Measurements from ENCODE around the gene LMNTD1. TPM values are rescaled to one million over a fixed set of nuclear protein-coding genes. Genes with fewer than 3 reads are reported as not detected.

The LMNTD1 gene
- total and polyA plus RNA-seq, 9 of the 15 experiments (the other 6 are each of a cell fraction or from before 2014, with no cell fraction given), result not detected

DNA sequence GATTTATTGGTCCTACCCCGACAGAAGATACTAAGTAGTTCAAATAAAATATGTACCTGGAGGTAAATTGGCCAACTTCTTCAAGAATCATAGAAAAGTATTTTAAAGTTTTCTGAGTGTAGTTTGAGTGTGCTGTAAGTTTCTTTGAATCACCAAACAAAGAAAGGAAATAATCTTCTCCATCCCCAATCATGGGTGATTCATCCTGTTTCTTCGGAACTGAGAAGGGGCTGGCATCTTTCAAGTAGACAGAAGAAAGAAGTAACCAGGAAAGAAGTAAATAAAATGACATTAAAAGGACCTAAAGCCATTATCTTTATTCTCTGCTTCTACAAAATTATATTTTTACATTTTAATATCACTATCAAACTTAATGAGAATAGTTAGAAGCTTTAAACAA lies 6.8 kb downstream of the LMNTD1 start:
- no TSS peak for BruUV-seq (replicated peaks)
- ATAC-seq, result no peak

More for the DNA sequence above, 6.8 kb downstream of the LMNTD1 start:
- H3K9ac ChIP-seq (ENCODE audit: insufficient read depth in 1 of 2, low read depth in 2 of 2, low read length in 2 of 2), result no peak overlapping the region
- no peaks in the 10 kb centered on the region for H3K9me3 ChIP-seq (replicated peaks; ENCODE audit: control insufficient read depth, insufficient read depth, low read depth, low read length)
- no peak overlapping the region for H2AFZ ChIP-seq (ENCODE audit: low read depth, low read length)
- no peak for FAIRE-seq
- TF ChIP-seq ZNF507 (tag; conservative IDR thresholded peaks at IDR 0.05), result no peak
- no peak for TF ChIP-seq NRF1 (conservative IDR thresholded peaks at IDR 0.05 in 1 of 2, IDR thresholded peaks at IDR 0.05 in 1 of 2)
- TF ChIP-seq, protein P1, sequence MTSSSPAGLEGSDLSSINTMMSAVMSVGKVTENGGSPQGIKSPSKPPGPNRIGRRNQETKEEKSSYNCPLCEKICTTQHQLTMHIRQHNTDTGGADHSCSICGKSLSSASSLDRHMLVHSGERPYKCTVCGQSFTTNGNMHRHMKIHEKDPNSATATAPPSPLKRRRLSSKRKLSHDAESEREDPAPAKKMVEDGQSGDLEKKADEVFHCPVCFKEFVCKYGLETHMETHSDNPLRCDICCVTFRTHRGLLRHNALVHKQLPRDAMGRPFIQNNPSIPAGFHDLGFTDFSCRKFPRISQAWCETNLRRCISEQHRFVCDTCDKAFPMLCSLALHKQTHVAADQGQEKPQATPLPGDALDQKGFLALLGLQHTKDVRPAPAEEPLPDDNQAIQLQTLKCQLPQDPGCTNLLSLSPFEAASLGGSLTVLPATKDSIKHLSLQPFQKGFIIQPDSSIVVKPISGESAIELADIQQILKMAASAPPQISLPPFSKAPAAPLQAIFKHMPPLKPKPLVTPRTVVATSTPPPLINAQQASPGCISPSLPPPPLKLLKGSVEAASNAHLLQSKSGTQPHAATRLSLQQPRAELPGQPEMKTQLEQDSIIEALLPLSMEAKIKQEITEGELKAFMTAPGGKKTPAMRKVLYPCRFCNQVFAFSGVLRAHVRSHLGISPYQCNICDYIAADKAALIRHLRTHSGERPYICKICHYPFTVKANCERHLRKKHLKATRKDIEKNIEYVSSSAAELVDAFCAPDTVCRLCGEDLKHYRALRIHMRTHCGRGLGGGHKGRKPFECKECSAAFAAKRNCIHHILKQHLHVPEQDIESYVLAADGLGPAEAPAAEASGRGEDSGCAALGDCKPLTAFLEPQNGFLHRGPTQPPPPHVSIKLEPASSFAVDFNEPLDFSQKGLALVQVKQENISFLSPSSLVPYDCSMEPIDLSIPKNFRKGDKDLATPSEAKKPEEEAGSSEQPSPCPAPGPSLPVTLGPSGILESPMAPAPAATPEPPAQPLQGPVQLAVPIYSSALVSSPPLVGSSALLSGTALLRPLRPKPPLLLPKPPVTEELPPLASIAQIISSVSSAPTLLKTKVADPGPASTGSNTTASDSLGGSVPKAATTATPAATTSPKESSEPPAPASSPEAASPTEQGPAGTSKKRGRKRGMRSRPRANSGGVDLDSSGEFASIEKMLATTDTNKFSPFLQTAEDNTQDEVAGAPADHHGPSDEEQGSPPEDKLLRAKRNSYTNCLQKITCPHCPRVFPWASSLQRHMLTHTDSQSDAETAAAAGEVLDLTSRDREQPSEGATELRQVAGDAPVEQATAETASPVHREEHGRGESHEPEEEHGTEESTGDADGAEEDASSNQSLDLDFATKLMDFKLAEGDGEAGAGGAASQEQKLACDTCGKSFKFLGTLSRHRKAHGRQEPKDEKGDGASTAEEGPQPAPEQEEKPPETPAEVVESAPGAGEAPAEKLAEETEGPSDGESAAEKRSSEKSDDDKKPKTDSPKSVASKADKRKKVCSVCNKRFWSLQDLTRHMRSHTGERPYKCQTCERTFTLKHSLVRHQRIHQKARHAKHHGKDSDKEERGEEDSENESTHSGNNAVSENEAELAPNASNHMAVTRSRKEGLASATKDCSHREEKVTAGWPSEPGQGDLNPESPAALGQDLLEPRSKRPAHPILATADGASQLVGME (CRISPR knock-in tag; IDR thresholded peaks at IDR 0.05), result no peak
- no peak for TF ChIP-seq BRF1 (IDR thresholded peaks at IDR 0.05; ENCODE audit: borderline replicate concordance, extremely low read depth, insufficient read length)
- no peak for TF ChIP-seq IFI16 (CRISPR knock-in tag; IDR thresholded peaks at IDR 0.05)
- TF ChIP-seq BCLAF1 (IDR thresholded peaks at IDR 0.05; ENCODE audit: borderline replicate concordance in 1 of 2, control insufficient read depth in 1 of 2, low read depth in 2 of 2, low read length in 1 of 2), result no peak
- TF ChIP-seq ZFPM2 (CRISPR knock-in tag; IDR thresholded peaks at IDR 0.05), result no peak
- no peak overlapping the region for H3K4me2 ChIP-seq (ENCODE audit: insufficient read depth, low read length)
- H3K9me1 ChIP-seq (ENCODE audit: control insufficient read depth, insufficient read depth, low read length), result no peaks in the 10 kb centered on the region
- H3K27ac ChIP-seq (ENCODE audit: extremely low read depth, low read depth, low read length), result no peak overlapping the region
- ChIA-PET POLR2A (no interaction called here), CTCF (ENCODE audit: low intra/inter-chr PET ratio) (no interaction called here)
- WGBS (ENCODE audit: insufficient coverage, low coverage, missing lambda C conversion rate), result 0% methylated on average over 2 of the region's 2 CpGs
- H3K4me1 ChIP-seq (replicated peaks in 1 of 2; ENCODE audit: control insufficient read depth in 2 of 2, insufficient read depth in 2 of 2, low read length in 2 of 2), result no peaks in the 10 kb centered on the region
- intact Hi-C loops (cut with micrococcal nuclease) (no loop called here), in situ Hi-C loops (cut with MboI) (no loop called here)
- H3K27me3 ChIP-seq (ENCODE audit: control insufficient read depth in 2 of 2, insufficient read depth in 2 of 2, low read length in 2 of 2), result no peaks in the 10 kb centered on the region
- no peak overlapping the region for H3K4me3 ChIP-seq
- H3K36me3 ChIP-seq (ENCODE audit: control insufficient read depth, insufficient read depth, low read length), result no peaks in the 10 kb centered on the region
- no peaks in the 10 kb centered on the region for H3K79me2 ChIP-seq (ENCODE audit: control insufficient read depth, insufficient read depth, low read length)
- no peaks in the 10 kb centered on the region for H4K20me1 ChIP-seq (replicated peaks; ENCODE audit: control insufficient read depth, insufficient read depth, low read length)
- DNase-seq (ENCODE audit: extremely low read depth in 1 of 4, low spot score in 3 of 4), result no peak

Measured in K562 (cell line).